Heart left ventricle (tissue), 13 donors: ENCODE measurements around the gene GTF2F1.

Source experiments
- POLR2A ChIP-seq, 2 donors: fragments of 450-650 bp; IDR thresholded peaks; one replicate each; pipeline ENCODE4 v1.6.1; 2017; ENCODE audit warnings: antibody characterized with exemption in 2 of 2, mild to moderate bottlenecking in 2 of 2, moderate library complexity in 2 of 2
- TF ChIP-seq, protein P1 (sequence below), 12 donors: fragments of 200-600 bp; sonication (generic) in 4 of 12; IDR thresholded peaks; one replicate each; pipeline versions ENCODE4 v1.5.0 to v1.8.0; 2018 to 2022; ENCODE audit warnings: antibody characterized with exemption in 12 of 12, mild to moderate bottlenecking in 5 of 12
- donor health status: ischemic (EF 13 %, LVEDD 7.1; RV severe dilation, severe dysfunction).
- donor health status: DM: no; HTN: yes; CAD: no.
- donor health status: DM: no; HTN: no; CAD: no.
- donor health status: ischemic (EF 25% LVEDD 6.9; RV normal size, moderate dysfunction).
- donor health status: ischemic (EF 25% LVEDD 5.7; RV mildly dilated, moderate dysfunction).
- donor health status: ischemic (EF 35%, LVEDD 5.7; RV mildly dilated, moderate dysfunction).
- donor health status: nonischemic (EF 11% LVEDD 7.7; RV severe dilation, severe dysfunction).
- donor health status: DM: yes; HTN: yes; CAD: no.
- donor health status: PGD.
- donor health status: ischemic (EF 29% LVEDD 5.4; RV normal size, mild dysfunction).
- donor health status: nonischemic (EF 23%, LVEDD 6.1; RV moderate dilation, normal function).

DNA sequence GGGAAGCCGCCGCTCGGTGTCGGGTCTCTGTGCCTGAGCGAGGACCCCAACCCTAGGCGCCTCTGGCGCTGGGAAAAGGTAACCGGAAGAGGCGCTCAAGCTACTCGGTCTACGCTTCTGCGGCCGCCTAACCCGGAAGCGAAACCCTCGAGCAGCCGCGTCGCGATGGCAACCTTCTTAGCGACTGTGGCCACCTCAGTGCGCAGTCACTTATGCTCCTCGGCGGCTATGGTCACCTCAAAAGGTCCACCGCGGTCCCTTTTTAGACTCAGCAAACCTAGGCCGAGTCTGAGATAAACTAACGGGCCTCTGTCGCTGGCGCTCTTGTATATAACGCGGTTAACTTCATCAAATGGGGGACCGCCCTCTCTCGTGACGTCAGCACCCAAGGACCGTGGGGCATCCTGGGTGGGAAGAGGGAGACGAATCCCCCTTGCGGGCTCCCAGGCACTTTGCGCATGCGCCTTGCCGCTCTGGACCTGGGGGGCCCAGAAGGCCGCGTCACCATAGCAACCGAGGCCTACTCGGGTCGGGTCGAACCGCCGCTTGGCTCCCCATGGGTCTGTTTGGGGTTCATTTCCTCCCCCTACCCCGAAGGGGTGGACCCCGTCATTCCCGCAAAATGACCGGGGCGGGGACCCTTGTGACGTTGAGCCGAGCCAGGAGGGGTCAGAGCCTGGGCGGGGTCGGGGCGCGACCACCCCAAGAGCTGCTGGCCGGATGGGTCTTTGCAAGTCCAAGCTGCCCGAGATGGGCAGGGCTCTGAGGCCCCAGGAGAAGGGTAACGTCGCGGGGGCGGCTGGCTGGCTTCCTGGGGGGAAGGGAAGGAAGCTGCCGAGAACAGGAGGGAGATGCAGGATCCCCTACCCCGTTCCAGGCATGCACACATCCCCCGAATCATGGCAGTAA lies at the start of gene GTF2F1:
- peak in 1 of 2 donors; percentile 40 for TF ChIP-seq POLR2A (IDR thresholded peaks at IDR 0.05)
- TF ChIP-seq, protein P1, sequence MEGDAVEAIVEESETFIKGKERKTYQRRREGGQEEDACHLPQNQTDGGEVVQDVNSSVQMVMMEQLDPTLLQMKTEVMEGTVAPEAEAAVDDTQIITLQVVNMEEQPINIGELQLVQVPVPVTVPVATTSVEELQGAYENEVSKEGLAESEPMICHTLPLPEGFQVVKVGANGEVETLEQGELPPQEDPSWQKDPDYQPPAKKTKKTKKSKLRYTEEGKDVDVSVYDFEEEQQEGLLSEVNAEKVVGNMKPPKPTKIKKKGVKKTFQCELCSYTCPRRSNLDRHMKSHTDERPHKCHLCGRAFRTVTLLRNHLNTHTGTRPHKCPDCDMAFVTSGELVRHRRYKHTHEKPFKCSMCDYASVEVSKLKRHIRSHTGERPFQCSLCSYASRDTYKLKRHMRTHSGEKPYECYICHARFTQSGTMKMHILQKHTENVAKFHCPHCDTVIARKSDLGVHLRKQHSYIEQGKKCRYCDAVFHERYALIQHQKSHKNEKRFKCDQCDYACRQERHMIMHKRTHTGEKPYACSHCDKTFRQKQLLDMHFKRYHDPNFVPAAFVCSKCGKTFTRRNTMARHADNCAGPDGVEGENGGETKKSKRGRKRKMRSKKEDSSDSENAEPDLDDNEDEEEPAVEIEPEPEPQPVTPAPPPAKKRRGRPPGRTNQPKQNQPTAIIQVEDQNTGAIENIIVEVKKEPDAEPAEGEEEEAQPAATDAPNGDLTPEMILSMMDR (IDR thresholded peaks at IDR 0.05) = peak in 4 of 12 donors; percentile 15 to 33 (median 25)
